H1 (cell line): ENCODE measurements around the gene TXNRD3. TPM values are rescaled to one million over a fixed set of nuclear protein-coding genes. Genes with fewer than 3 reads are reported as not detected.

ENCODE experiments used
- ATF2 ChIP-seq: IDR thresholded peaks from 2 replicates; pipeline ENCODE4 v1.6.1; 2012; ENCODE audit warnings: low read length, inconsistent platforms
- BACH1 ChIP-seq: IDR thresholded peaks from 2 replicates; pipeline ENCODE4 v1.6.1; 2012; ENCODE audit warnings: low read length, improper control_type of control experiment
- CHD1 ChIP-seq: IDR thresholded peaks from 2 replicates; pipeline ENCODE4 v1.6.1; 2012; ENCODE audit warnings: low read depth, low read length, improper control_type of control experiment
- KDM1A ChIP-seq: fragments of 200-600, 300-600 bp; sonication (generic); IDR thresholded peaks from 2 replicates; pipeline ENCODE4 v1.7.1; 2016; ENCODE audit warnings: mild to moderate bottlenecking, low read length, borderline replicate concordance
- MAFK ChIP-seq: IDR thresholded peaks from 2 replicates; pipeline ENCODE4 v1.6.1; 2012; ENCODE audit warnings: low read depth, mild to moderate bottlenecking, improper control_type of control experiment, low read length
- polyA plus RNA-seq, 7 experiments: library from polyadenylated mRNA; depleted of rRNA in 3 of 7; stranded (reverse) in 5 of 7; unstranded in 2 of 7; fragments of >200 nt in 5 of 7; fragments of 200-250 nt in 2 of 7; gene quantifications; 1 replicate in 5 of 7; 2 replicates in 1 of 7; 4 replicates in 1 of 7; pipeline versions ENCODE4 v1.2.1 to v1.2.3, GENCODE V29; 2011 to 2013; ENCODE audit warnings: missing spikeins in 2 of 7, mixed read lengths in 2 of 7
- total RNA-seq: library from RNA; stranded (reverse); fragmentation: NEBNext Ultra II Directional; extraction: Animal tissue kit (Norgen Biotek cat#: 25700); gene quantifications from 2 replicates; pipeline ENCODE4 v1.2.1, GENCODE V29; 2021

TXNRD3 gene
- total and polyA plus RNA-seq, 2 of the 8 experiments (the other 6 are each of a cell fraction or from before 2014, with no cell fraction given): 3.4 to 4.3 TPM

GRCh38 chr3:126577261-126577660 is 77.7 kb downstream of the TXNRD3 start (continued):
- TF ChIP-seq ATF2 (no peak), CHD1 (no peak), MAFK (no peak), BACH1 (no peak), KDM1A (no peak)
